Fibroblast of lung (primary cell): ENCODE results near the gene CFAP46.

ENCODE experiments used
- EZH2 ChIP-seq: IDR thresholded peaks from 2 replicates; pipeline ENCODE4 v1.5.1; 2012; ENCODE audit warnings: low read length, control low read depth, mild to moderate bottlenecking; ENCODE audit errors: missing control alignments
- TF ChIP-seq, protein P1 (sequence below), 2 donors: IDR thresholded peaks in 1 of 2; conservative IDR thresholded peaks in 1 of 2; 1 replicate in 1 of 2; 2 replicates in 1 of 2; pipeline ENCODE4 v1.5.1; 2011 to 2012; ENCODE audit warnings: low read length in 2 of 2, control low read depth in 1 of 2, inconsistent platforms in 1 of 2, low read depth in 1 of 2, mild to moderate bottlenecking in 1 of 2

DNA sequence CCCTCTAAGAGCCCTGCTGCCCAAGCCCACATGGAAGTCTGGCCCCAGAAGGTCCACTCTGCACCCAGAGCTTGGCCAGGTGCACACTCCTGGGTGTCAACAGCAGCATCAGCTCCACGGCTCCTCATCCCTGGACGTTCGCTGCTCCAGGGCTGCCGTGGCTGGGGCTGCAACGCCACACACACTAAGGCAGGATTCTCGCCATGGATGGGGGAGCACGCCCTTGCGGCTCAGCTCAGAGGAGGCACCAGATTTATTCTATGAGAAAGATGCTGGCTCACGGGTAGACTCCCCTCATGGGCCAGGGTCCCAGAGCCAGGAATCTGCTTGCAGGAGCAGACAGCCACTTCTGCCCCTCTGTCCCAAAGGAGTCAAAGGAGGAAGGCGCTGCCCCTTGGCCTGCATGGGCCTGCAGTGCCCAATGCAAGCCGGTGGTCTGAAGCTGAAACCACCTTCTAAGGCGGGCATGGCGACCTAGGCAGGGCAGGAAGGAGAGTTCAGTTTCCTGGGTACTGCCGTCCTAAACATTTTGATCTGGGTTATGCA, 42.1 kb downstream of the CFAP46 start:
- TF ChIP-seq, protein P1, sequence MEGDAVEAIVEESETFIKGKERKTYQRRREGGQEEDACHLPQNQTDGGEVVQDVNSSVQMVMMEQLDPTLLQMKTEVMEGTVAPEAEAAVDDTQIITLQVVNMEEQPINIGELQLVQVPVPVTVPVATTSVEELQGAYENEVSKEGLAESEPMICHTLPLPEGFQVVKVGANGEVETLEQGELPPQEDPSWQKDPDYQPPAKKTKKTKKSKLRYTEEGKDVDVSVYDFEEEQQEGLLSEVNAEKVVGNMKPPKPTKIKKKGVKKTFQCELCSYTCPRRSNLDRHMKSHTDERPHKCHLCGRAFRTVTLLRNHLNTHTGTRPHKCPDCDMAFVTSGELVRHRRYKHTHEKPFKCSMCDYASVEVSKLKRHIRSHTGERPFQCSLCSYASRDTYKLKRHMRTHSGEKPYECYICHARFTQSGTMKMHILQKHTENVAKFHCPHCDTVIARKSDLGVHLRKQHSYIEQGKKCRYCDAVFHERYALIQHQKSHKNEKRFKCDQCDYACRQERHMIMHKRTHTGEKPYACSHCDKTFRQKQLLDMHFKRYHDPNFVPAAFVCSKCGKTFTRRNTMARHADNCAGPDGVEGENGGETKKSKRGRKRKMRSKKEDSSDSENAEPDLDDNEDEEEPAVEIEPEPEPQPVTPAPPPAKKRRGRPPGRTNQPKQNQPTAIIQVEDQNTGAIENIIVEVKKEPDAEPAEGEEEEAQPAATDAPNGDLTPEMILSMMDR (conservative IDR thresholded peaks at IDR 0.05 in 1 of 2, IDR thresholded peaks at IDR 0.05 in 1 of 2; ENCODE audit: low read depth in 1 of 2, low read length in 2 of 2) = no peak
- no peak for TF ChIP-seq EZH2
